GM18499 (cell line): ENCODE data around the gene TPI1.

Experiments
- ATAC-seq: cut with Tn5 transposase; IDR thresholded peaks from one replicate; pipeline ENCODE4 v1.9.1; 2021; ENCODE audit warnings: moderate number of reproducible peaks; ENCODE audit not compliant: insufficient read depth, unreplicated experiment

TPI1 gene

DNA sequence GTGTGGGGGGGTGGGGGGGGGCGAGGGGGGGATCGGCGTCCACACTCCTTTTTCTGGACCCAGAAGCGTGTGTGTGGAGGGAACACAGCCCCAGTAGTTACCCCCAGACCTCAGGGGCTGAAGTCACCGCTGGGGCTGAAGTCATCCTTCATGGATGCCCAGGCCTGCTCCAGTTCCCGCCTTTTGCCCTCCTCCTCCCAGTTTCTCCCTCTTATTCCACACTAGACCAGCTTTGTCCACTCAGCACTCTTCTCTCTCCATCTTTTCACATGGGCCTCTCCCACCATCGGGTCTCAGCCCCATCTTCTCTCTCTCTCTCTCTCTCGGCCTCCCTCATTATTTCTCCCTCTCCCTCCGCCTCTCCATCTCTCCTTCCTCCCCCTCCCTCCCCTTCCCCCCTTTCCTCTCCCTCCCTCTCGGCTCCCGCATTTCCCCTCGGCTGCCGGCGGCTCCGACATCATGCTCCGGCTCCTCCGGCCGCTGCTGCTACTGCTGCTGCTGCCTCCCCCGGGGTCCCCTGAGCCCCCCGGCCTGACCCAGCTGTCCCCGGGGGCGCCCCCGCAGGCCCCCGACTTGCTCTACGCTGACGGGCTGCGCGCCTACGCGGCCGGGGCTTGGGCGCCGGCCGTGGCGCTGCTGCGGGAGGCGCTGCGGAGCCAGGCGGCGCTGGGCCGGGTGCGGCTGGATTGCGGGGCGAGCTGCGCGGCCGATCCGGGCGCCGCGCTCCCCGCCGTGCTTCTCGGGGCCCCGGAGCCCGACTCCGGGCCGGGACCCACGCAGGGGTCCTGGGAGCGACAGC, 39.1 kb upstream of the TPI1 start, which contains the start of gene P3H3:
TSS of gene P3H3 (plus strand) at position 426 of the 799 bp plus-strand sequence. CDS start at position 460, 34 bp downstream.
- no peak for ATAC-seq

DNA sequence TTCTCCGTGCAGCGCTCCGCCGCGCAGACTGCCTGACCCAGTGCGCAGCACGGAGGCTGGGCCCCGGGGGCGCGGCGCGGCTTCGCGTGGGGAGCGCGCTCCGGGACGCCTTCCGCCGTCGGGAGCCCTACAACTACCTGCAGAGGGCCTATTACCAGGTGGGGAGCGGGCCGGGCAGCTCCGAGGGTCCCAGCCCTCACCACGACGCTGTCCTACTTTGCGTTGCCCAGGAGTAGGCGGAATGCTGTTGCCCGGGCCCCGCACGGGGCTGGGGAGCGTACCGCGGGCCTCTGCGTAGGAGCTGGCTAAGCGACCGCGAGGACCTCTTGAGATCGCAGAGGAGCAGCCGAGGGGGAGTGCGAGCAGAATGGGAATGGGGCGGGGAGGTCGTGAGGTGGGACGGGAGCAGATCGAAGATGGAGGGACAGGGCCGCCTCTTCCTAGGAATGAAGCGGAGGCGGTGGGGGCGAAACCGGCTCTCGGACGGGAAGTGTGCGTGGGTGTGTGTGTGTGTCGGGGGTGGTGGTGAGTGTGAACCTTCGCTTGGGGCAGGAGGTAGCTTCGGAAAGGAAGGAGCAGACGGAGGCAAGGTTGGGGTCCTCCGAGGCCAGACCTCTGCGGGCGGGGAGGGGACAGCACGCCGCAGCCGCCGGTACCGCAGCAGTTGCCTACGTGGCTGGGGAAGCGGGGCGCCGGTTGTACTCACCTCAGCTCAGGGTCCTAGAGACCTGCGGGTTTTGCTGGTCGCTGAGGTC, 38.4 kb upstream of the TPI1 start:
- ATAC-seq = no peak

DNA sequence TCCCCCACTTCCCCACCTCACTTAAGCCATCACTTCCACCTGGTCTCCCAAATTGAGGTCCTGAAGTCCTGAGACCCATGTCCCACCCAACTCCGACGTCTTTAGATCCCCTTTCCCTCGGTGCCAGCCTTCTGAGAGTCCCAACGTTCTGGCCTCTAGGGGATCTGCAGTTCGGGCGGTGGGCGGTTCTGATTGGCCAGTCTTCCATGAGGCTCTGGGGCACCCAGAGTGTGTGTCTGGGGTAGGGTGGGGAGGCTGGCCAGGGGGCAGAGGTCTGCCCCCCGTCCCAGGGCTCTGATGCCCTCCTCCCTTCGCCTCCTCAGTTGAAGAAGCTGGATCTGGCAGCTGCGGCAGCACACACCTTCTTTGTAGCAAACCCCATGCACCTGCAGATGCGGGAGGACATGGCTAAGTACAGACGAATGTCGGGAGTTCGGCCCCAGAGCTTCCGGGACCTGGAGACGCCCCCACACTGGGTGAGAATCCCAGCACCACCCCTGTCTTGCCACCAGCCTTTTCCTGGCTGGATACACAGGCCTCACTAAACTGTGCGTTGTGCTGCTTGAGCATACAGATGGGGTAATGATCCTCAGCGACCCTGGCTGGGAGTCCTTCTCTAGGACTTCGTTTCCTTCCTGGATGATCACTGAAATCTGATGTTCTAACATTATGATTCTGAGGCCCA, 37.7 kb upstream of the TPI1 start:
- ATAC-seq = no peak

DNA sequence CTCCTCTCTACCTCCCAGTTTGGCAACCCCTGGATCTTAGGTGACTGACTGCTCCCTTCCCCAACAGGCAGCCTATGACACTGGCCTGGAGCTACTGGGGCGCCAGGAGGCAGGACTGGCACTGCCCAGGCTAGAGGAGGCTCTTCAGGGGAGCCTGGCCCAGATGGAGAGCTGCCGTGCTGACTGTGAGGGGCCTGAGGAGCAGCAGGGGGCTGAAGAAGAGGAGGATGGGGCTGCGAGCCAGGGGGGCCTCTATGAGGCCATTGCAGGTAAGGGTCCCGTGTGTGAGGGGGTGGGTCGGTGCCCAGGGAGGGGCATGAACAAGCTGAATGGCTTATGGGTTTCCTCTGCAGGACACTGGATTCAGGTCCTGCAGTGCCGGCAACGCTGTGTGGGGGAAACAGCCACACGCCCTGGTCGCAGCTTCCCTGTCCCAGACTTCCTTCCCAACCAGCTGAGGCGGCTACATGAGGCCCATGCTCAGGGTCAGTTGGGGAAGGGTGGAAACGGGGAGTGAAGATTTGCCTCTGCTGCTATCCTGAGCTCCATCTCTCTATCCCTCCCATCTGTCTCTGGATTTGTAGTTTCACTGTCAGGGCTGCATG, 36.9 kb upstream of the TPI1 start:
- ATAC-seq = no peak

DNA sequence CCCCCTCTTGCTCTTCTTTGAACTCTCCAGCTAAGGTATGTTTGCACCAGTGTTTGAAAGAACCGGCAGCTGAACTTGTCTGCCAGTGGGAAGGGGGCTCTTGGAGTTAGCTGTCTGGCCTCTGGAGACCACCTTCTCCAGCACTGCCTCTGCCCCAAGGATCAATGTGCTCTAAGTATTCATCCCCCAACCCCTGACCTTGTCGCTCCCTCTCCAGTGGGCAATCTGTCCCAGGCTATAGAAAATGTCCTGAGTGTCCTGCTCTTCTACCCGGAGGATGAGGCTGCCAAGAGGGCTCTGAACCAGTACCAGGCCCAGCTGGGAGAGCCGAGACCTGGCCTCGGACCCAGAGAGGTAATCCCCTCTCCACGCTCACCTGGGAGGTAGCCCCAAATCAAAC, 36.3 kb upstream of the TPI1 start:
- ATAC-seq = no peak

DNA sequence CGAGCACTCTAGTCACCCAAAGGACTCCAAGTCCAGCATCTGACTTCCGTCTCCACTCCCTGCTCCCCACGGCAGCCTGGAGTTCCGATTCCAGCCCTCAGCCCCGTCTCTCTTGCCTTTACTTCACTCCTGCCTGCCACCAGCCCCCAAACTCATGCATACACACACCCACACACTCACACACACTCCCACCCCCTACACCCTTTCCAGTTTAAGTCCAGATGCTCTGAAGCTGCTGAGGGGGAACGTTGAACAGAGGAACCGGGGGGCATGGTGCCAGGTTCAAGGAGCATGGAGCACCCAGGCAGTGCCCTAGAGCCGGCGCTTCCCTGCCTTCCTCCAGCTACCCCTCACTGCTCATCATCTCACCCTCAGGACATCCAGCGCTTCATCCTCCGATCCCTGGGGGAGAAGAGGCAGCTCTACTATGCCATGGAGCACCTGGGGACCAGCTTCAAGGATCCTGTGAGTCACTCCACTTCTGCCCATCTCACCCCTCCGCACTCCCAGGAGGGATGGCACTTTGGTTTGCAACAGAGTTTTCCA, 35.8 kb upstream of the TPI1 start:
- ATAC-seq = no peak

DNA sequence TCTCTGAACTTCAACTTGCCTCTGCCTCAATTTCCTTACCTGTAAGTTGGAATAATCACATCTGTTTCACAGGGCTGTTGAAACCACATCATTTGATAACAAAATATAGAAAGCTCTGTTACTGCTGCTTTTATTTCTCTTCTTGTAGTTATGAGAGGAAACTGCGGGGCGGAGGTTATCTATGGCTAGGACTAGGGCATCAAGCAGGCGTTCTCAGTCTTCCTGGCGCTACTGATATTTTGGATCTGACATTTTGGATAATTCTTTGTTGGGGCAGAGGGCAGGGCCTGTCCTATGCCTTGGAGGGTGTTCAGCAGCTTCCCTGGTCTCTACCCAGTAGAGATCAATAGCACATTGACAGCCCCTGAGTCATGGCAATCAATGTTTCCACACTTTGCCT, 35.2 kb upstream of the TPI1 start:
- ATAC-seq = no peak

DNA sequence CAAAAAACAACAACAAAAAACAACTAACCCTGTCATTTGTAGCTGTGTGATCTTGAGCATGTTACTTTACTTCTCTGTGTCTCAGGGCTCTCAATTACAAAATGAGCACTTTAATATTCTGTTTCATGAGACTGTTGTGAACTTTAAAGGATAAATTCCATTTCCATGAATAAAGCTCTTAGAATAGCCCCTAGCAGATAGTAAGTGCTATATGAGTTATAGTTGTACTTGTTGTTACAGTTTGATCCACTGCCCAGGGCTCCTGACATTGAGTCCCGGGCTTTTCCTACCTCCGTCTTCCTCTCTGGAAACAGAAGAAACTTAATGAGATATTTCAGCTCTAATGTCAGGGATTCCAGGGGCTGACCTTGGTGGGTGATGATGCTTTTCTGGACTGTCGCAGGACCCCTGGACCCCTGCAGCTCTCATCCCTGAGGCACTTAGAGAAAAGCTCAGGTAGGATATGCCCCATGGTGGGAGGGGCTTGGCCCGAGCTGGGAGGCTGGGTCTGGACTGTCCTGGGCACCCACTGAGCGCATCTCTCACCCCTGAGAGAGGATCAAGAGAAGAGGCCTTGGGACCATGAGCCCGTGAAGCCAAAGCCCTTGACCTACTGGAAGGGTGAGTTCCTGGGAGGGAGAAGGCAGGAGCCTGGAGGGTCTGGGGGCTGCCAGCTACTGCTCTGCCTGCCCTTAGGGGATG, 34.0 kb upstream of the TPI1 start:
- ATAC-seq = no peak

DNA sequence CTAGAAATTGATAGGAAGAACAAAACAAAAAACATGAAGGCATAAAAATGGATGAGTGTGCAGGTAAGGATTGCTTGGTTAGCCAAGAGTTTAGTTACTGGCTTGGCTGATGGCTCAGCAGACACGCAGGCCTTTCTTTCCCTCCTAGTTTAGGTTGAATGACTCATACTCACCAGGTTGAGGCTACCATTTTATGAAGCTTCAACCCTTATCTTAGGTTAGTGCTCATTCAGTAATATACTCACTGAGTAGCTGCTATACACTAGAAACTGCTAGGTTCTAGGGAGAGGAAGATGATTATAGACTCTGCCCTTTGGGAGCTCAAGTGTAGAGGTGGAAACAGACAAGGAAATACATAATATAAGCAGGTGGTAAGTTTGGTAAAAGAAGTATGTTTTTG, 33.1 kb upstream of the TPI1 start:
- ATAC-seq = no peak

DNA sequence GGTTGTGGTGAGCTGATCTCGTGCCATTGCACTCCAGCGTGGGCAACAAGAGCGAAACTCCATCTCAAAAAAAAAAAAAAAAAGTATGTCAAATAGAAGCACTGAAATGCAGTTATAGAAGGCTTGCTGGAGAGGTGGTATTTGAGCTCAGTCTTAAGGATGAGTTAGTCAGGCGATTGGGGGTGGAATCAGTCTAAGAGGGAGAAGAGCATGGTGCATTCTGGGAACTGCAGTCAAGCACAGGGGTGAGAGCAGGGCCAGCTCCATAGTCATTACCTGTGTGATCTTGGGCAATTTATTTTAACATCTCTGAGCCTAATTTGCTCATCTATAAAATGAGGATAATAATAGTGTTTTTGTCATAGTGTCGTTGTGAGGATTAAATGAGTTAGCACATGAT, 32.5 kb upstream of the TPI1 start:
- no peak for ATAC-seq

DNA sequence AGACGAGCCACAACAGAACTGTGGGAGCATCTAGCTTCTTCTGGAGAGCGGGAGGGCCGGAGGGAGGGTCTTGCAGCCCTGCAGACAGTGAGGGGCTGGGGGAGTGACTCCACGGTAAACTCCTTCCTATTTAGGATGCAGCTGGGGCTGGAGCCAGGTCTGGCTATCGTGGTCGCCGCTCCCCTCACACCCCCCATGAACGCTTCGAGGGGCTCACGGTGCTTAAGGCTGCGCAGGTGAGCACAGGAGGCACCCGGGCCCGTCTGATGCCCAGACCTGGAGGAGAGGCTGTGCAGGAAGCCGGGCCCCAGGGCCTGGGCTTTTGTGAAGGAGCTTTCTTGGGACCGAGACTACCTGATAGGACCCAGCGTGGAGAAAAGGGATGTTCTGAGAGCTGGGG, 30.5 kb upstream of the TPI1 start:
- no peak for ATAC-seq

DNA sequence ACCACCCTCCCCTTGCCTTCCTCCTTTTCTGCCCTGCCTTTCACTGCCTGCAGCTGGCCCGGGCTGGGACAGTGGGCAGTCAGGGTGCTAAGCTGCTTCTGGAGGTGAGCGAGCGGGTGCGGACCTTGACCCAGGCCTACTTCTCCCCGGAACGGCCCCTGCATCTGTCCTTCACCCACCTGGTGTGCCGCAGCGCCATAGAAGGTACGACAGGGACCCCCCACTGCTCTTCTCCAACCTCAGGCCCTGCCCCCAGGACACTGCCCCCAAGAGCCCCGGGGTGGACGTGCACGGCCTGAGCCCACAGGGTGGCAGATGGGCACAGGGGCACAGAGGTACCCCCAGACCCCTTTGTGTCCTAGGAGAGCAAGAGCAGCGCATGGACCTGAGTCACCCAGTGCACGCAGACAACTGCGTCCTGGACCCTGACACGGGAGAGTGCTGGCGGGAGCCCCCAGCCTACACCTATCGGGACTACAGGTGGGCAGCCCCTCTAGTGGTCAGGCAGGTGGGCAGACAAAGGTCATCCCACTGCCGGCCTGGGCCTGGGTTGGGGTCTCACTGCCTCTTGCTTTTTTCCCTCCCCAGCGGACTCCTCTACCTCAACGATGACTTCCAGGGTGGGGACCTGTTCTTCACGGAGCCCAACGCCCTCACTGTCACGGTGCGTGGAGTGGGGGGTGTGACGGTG, 29.8 kb upstream of the TPI1 start:
- no peak for ATAC-seq

DNA sequence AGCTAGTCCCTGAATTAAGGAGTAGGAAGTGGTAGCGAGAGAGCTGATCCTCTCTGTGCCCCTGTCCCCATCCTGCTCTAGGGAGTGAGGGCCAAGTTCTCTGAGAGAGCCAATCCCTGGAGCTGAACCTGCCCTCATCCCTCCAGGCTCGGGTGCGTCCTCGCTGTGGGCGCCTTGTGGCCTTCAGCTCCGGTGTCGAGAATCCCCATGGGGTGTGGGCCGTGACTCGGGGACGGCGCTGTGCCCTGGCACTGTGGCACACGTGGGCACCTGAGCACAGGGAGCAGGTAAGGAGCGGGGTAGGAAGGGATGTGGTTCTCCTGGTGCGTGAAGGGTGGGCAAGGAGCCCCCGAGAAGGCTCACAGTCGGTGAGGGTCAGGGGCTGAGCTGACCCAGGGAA, 28.5 kb upstream of the TPI1 start:
- no peak for ATAC-seq

DNA sequence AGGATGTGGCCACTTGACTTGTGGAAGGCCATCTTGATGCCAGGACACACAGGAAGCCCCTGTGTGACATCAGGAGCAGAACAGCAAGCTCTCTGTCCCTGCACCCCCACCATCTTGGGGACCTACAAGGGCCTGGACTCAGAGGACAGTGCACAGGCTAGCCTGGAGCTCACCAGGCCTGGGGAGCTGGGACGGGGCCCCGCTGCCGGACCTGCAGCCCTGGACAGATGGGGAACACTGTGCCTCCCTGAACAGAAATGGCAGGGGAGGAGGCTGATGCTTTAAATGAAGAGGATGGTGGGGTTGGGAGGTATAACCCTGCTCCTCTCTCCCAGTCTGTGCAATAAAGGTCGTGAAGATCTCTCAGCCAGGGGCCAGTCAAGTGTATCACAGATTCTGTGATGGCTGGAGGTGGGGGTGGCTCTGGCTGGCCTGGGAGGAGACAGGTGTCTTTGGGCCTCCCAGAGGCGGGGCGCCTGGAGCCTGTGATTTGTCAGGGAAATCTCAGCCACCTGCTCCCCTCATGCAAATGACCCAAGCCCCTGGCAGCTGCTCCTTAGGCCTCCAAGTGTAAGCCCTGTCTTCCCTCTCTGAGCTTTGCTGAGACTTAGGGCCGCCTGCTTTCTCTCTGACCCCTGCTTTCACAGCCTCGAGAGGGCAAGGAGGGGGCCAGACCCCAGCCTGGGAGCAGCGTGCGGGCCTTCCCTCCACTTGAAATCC, 27.7 kb upstream of the TPI1 start:
- no peak for ATAC-seq

DNA sequence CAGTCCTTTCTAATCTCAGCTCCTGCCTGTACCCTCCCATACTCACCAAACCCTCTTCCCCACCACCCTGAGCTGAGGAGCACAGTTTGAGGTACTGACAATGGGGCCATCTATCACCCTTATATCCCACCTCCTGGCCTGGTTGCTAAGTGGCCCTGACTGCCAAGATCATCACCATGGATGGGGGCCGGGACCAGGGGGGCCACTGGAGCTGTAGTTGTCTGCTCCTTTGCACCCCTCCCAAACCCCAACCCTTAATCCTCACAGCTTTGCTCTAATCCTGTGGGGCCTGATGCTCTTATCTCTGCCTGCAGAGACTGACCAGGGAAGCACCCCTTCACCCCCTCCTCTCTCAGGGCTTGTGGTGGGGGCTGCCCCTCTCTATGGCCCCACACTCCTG, 27.0 kb upstream of the TPI1 start:
- ATAC-seq = no peak

DNA sequence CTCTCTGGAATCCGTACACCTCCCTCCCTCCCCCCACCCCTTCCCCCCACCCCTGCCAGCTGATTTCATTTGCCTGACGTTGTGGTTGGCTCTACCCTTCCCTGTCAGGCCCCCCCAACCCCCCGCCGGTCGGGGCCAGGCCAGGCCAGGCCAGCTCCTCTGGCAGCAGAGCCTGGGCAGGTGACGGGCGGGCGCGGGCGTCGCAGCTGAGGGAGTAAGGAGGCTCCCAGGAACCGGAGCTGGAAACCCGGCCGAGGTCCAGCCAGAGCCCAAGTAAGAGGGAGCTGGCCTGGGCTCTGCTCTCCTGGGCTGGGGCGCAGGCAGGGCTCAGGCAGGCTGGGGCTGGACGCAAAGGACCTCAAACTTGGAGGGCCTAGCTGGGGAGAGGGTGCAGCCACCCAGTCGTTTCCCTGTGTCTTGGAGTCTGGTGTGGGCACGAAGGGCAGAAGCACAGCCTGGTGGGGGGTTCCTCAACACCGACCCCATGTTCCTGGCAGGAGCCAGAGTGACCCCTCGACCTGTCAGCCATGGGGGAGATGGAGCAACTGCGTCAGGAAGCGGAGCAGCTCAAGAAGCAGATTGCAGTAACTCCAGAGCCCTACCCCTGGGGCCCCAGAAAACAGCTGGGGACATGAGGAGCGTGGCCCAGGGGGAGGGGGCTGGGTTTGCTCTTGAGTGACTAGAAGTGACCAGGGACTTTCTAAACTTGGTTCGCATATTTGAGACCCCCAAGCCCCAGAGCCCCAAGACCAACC, 26.4 kb upstream of the TPI1 start, which contains the start of gene GNB3:
TSS of gene GNB3 (plus strand) at position 165 of the 755 bp plus-strand sequence. CDS start at position 528, 363 bp downstream.
- no peak for ATAC-seq

DNA sequence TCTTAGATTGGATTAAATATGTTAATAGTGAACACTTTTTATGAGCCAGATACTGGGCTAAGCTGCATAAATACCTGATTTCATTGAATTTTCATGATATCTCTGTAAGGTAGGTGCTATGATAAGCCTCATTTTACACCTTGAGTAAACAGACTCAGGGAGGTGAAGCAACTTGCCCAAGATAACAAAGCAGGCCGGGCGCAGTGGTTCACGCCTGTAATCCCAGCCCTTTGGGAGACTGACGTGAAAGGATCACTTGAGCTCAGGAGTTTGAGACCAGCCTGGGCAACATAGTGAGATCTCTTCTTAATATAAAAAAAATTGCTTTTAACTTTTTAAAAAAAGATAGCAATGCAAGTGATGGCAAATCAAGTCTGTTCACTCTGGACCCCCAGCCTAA, 25.3 kb upstream of the TPI1 start:
- ATAC-seq = no peak
